Measurements from ENCODE around the gene COBL. TPM values are rescaled to one million over a fixed set of nuclear protein-coding genes. Genes with fewer than 3 reads are reported as not detected.
A peak's percentile ranks its signal among the peaks of the same experiment; 100 is the strongest.

The COBL gene
- total and polyA plus RNA-seq, 3 experiments from 2014 or later = not detected

DNA sequence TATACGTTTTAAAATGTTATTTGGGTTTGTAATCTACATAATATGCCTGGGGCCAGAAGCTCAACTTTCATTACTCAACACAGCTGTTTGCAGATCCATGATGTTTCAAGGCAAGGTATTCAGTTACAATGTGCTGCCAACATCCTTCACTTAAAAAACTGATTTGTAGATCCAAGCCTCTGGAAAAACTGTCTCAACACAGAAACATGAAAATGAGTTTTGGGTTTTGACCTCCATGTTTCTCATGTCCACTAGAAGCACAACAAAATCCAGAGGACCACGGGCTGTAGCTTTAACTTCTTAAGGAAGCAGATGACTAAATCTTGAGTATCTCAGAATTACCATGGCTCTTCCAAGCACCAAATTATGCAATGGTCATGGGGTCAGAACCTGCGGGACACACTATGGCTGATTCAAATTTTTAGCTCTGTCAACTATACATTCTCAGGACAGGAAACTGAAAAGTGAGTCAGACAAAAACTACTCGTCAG lies 286.9 kb downstream of the COBL start:
- Mint-ChIP-seq H3K4me3 (no peak overlapping the region), H3K27ac (no peak overlapping the region), H3K9me3 (no peaks in the 10 kb centered on the region), H3K27me3 (peaks cover 0 to 3% of the 10 kb centered on the region in 2 donors), H3K36me3 (no peaks in the 10 kb centered on the region), H3K4me1 (no peaks in the 10 kb centered on the region)
- Histone ChIP-seq H3K9me3 (ENCODE audit: low read length) (no peaks in the 10 kb centered on the region), H3K27me3 (ENCODE audit: insufficient read depth, low read length, poor library complexity, severe bottlenecking) (no peaks in the 10 kb centered on the region), H3K27ac (ENCODE audit: low read depth, low read length) (no peak overlapping the region), H3K4me1 (ENCODE audit: insufficient read depth, low read length) (no peaks in the 10 kb centered on the region), H3K36me3 (ENCODE audit: insufficient read depth, low read length) (no peaks in the 10 kb centered on the region), H3K4me3 (ENCODE audit: low read length) (no peak overlapping the region)
- ChIA-PET CTCF (no interaction called here), POLR2A (no interaction called here)
- DNase-seq = no peak

DNA sequence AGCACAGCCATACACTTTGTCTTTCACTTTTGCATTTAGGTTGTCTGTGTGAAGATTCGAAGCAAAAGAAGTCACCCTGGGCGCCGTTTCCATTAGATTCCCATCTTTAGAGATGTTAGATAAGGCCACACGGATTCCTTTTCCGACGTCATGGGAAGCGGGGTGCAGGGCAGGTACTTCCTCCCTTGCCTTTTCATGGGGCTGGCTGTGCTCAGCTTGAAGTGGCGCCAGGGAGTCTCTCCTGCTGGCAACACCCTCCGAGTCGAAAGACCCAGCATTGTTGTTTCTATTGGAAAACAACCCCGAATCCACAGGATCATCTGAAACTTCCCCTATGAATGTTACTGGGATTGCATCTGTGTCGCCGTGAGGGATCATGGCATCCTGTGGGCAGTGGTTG lies 287.5 kb downstream of the COBL start:
- no peaks in the 10 kb centered on the region for H3K36me3 ChIP-seq (ENCODE audit: insufficient read depth, low read length)
- H3K9me3 ChIP-seq (ENCODE audit: low read length) = no peaks in the 10 kb centered on the region
- Mint-ChIP-seq H3K4me1 (no peaks in the 10 kb centered on the region), H3K27me3 (no peaks in the 10 kb centered on the region), H3K9me3 (no peaks in the 10 kb centered on the region), H3K27ac (no peak overlapping the region), H3K4me3 (no peak overlapping the region), H3K36me3 (no peaks in the 10 kb centered on the region)
- H3K4me3 ChIP-seq (ENCODE audit: low read length) = no peak overlapping the region
- no peak overlapping the region for H3K27ac ChIP-seq (ENCODE audit: low read depth, low read length)
- no peaks in the 10 kb centered on the region for H3K4me1 ChIP-seq (ENCODE audit: insufficient read depth, low read length)
- no peaks in the 10 kb centered on the region for H3K27me3 ChIP-seq (ENCODE audit: insufficient read depth, low read length, poor library complexity, severe bottlenecking)
- DNase-seq = no peak
- ChIA-PET POLR2A (no interaction called here), CTCF (no interaction called here)

DNA sequence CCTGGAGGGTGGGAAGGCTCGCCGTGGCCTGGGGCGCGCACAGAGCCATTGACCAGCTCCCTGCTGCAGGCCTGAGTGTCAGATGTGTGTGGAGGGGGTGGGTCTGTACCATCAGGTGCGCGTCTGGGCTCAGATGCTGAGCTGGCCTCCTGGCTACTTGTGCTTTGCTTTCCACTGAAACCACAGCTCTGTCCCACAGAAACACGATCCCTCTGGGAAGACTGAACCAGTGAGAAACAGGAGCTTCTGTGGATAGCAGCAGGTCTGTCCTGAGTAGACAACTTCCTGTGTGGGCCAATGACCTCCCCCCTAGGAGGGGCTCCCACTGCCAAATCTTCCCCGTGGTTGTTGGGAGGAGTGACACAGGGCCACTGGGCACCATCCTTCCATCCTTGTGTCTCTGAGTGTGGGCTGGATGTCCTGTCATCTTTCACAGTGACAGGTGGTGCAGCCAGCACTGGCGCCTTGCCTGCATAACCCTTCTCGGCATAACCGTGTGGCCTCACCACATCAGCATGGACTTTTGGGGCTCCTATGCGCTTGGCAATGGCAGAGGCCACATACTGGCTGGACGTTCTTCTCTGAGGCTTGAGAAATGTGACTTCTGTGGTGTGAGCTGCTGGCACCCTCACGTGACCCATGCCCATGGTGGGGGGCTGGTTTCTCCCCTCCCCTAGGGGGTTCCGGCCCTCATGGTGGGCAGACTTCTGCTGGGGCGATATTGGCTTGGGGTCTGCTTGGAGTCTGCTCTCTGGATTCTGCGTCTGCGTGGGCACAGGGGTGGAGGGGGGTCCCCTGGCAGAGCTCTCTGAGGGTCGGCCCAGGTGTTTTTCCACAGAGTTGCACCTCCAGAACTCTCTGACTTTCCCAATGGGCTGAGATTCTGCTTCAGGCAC lies 288.4 kb downstream of the COBL start:
- no peaks in the 10 kb centered on the region for H3K4me1 Mint-ChIP-seq
- CTCF ChIA-PET = no interaction called here
- H3K27me3 Mint-ChIP-seq = no peaks in the 10 kb centered on the region

GRCh38 chr7:51027106-51027934 lies 289.3 kb downstream of the COBL start:
- no peaks in the 10 kb centered on the region for H3K9me3 Mint-ChIP-seq
- H3K36me3 Mint-ChIP-seq = no peaks in the 10 kb centered on the region
- H3K4me3 Mint-ChIP-seq = no peak overlapping the region
- H3K4me1 Mint-ChIP-seq = no peaks in the 10 kb centered on the region
- H3K9me3 ChIP-seq (ENCODE audit: low read length) = no peaks in the 10 kb centered on the region
- no peak overlapping the region for H3K27ac ChIP-seq (ENCODE audit: low read depth, low read length)
- no peaks in the 10 kb centered on the region for H3K27me3 ChIP-seq (ENCODE audit: insufficient read depth, low read length, poor library complexity, severe bottlenecking)
- DNase-seq = no peak
- no peak overlapping the region for H3K4me3 ChIP-seq (ENCODE audit: low read length)
- ChIA-PET CTCF (no interaction called here), POLR2A (no interaction called here)
- H3K4me1 ChIP-seq (ENCODE audit: insufficient read depth, low read length) = no peaks in the 10 kb centered on the region
- H3K27ac Mint-ChIP-seq = no peak overlapping the region
- H3K36me3 ChIP-seq (ENCODE audit: insufficient read depth, low read length) = no peaks in the 10 kb centered on the region
- peaks cover 0 to 2% of the 10 kb centered on the region in 2 donors for H3K27me3 Mint-ChIP-seq

More for the DNA sequence above, 288.4 kb downstream of the COBL start:
- Mint-ChIP-seq H3K27ac (no peak overlapping the region), H3K9me3 (no peaks in the 10 kb centered on the region), H3K36me3 (no peaks in the 10 kb centered on the region), H3K4me3 (no peak overlapping the region)
- Histone ChIP-seq H3K4me3 (ENCODE audit: low read length) (no peak overlapping the region), H3K4me1 (ENCODE audit: insufficient read depth, low read length) (no peaks in the 10 kb centered on the region), H3K36me3 (ENCODE audit: insufficient read depth, low read length) (no peaks in the 10 kb centered on the region), H3K27ac (ENCODE audit: low read depth, low read length) (no peak overlapping the region), H3K27me3 (ENCODE audit: insufficient read depth, low read length, poor library complexity, severe bottlenecking) (no peaks in the 10 kb centered on the region), H3K9me3 (ENCODE audit: low read length) (no peaks in the 10 kb centered on the region)
- DNase-seq = no peak
- POLR2A ChIA-PET = no interaction called here

DNA sequence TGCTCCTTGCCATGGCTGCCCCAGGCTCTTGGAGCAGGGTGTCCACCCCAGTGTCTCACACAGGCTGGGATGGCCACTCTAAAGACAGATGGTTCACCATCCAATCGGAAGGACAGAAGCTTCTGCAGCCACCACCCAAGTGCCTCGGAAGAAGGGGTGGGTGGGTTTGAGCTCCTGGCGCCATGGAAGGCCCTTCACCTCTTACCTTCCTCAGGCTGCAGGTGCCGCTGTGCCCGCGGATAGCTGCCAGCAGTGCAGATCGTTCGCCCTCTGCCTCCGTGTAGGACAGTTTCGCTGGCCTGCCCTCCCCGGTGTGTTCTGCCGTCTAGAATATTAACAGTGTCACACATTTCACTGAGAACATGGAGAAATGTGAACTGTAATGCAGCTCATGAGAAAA lies 290.3 kb downstream of the COBL start:
- no peaks in the 10 kb centered on the region for H3K36me3 Mint-ChIP-seq
- Histone ChIP-seq H3K9me3 (ENCODE audit: low read length) (no peaks in the 10 kb centered on the region), H3K4me3 (ENCODE audit: low read length) (no peak overlapping the region), H3K4me1 (ENCODE audit: insufficient read depth, low read length) (no peaks in the 10 kb centered on the region), H3K36me3 (ENCODE audit: insufficient read depth, low read length) (no peaks in the 10 kb centered on the region), H3K27me3 (ENCODE audit: insufficient read depth, low read length, poor library complexity, severe bottlenecking) (no peaks in the 10 kb centered on the region), H3K27ac (ENCODE audit: low read depth, low read length) (no peak overlapping the region)
- CTCF ChIA-PET = no interaction called here
- no peak overlapping the region for H3K4me3 Mint-ChIP-seq
- POLR2A ChIA-PET = no interaction called here
- H3K27ac Mint-ChIP-seq = no peak overlapping the region
- no peaks in the 10 kb centered on the region for H3K4me1 Mint-ChIP-seq
- H3K9me3 Mint-ChIP-seq = no peaks in the 10 kb centered on the region
- DNase-seq = no peak
- peaks cover 0 to 5% of the 10 kb centered on the region in 2 donors for H3K27me3 Mint-ChIP-seq

- Histone ChIP-seq H3K4me3 (ENCODE audit: low read length) (no peak overlapping the region), H3K36me3 (ENCODE audit: insufficient read depth, low read length) (no peaks in the 10 kb centered on the region), H3K4me1 (ENCODE audit: insufficient read depth, low read length) (no peaks in the 10 kb centered on the region), H3K27me3 (ENCODE audit: insufficient read depth, low read length, poor library complexity, severe bottlenecking) (no peaks in the 10 kb centered on the region), H3K27ac (ENCODE audit: low read depth, low read length) (no peak overlapping the region), H3K9me3 (ENCODE audit: low read length) (no peaks in the 10 kb centered on the region)
- no peaks in the 10 kb centered on the region for H3K4me1 Mint-ChIP-seq
- DNase-seq = no peak
- no peak overlapping the region for H3K27ac Mint-ChIP-seq
- ChIA-PET CTCF (no interaction called here), POLR2A (no interaction called here)
- H3K9me3 Mint-ChIP-seq = no peaks in the 10 kb centered on the region
- H3K4me3 Mint-ChIP-seq = no peak overlapping the region
- H3K36me3 Mint-ChIP-seq = no peaks in the 10 kb centered on the region
- H3K27me3 Mint-ChIP-seq = peaks cover 0 to 5% of the 10 kb centered on the region in 2 donors
Observed at GRCh38 chr7:51025668-51026067, 290.9 kb downstream of the COBL start.

DNA sequence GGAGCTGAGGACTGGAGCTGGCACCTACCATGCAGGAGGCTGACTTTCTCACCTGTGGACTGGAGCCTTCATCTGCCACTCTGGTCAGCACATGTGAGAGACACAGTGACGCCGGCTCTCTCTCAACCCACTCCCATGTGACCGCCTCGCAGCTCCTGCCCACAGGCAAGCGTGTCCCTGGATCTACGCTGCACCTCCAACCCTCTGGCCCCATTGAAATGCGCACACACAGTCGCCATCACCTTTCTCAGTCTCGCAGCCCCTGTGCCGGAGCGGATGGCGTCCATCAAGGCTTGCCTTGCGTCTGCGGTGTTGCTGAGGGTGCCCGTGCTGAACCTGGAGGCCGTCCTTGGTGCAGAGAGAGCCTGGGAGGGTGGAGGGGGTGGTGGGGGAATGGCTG lies 291.7 kb downstream of the COBL start:
- CTCF ChIA-PET = no interaction called here
- POLR2A ChIA-PET = no interaction called here
- peaks cover 0 to 6% of the 10 kb centered on the region in 2 donors for H3K27me3 Mint-ChIP-seq

DNA sequence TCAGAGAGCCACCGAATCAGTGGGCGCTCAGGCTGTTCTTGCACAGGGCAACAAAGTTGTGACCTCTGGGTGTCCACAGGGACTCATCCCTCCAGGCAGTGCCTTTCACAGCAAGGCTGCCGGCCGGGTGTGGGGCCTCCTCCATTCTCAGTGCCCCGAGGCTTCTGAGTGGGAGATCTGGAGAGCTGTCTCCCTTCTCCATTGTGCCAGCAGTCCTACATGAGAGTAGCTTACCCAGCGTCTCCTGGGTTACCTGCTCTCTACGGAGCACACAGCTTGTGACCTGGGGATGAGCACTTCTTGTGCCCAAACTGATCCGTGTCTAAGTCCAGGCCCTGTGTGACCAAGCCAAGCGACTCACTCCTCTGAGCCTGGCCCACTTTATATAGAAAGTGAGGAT lies 293.1 kb downstream of the COBL start:
- H3K36me3 ChIP-seq (ENCODE audit: insufficient read depth, low read length) = no peaks in the 10 kb centered on the region
- no peaks in the 10 kb centered on the region for H3K9me3 Mint-ChIP-seq
- H3K4me3 ChIP-seq (ENCODE audit: low read length) = no peak overlapping the region
- no peak overlapping the region for H3K4me3 Mint-ChIP-seq
- DNase-seq = no peak
- peaks cover 0 to 8% of the 10 kb centered on the region in 2 donors for H3K27me3 Mint-ChIP-seq
- ChIA-PET CTCF (no interaction called here), POLR2A (no interaction called here)
- H3K9me3 ChIP-seq (ENCODE audit: low read length) = no peaks in the 10 kb centered on the region
- H3K36me3 Mint-ChIP-seq = no peaks in the 10 kb centered on the region
- no peaks in the 10 kb centered on the region for H3K4me1 Mint-ChIP-seq
- H3K27ac ChIP-seq (ENCODE audit: low read depth, low read length) = no peak overlapping the region
- no peaks in the 10 kb centered on the region for H3K27me3 ChIP-seq (ENCODE audit: insufficient read depth, low read length, poor library complexity, severe bottlenecking)
- peak overlapping the region in 1 of 8 donors; percentile 32 for H3K27ac Mint-ChIP-seq
- H3K4me1 ChIP-seq (ENCODE audit: insufficient read depth, low read length) = no peaks in the 10 kb centered on the region

More for the DNA sequence above, 291.7 kb downstream of the COBL start:
- Histone ChIP-seq H3K4me1 (ENCODE audit: insufficient read depth, low read length) (no peaks in the 10 kb centered on the region), H3K9me3 (ENCODE audit: low read length) (no peaks in the 10 kb centered on the region), H3K27me3 (ENCODE audit: insufficient read depth, low read length, poor library complexity, severe bottlenecking) (no peaks in the 10 kb centered on the region), H3K4me3 (ENCODE audit: low read length) (no peak overlapping the region), H3K27ac (ENCODE audit: low read depth, low read length) (no peak overlapping the region), H3K36me3 (ENCODE audit: insufficient read depth, low read length) (no peaks in the 10 kb centered on the region)
- Mint-ChIP-seq H3K4me3 (no peak overlapping the region), H3K27ac (no peak overlapping the region), H3K4me1 (no peaks in the 10 kb centered on the region), H3K36me3 (no peaks in the 10 kb centered on the region), H3K9me3 (no peaks in the 10 kb centered on the region)
- DNase-seq = no peak
